Upper lobe of right lung (tissue), 1 donor: ENCODE measurements around the gene PRDM16. TPM values are rescaled to one million over a fixed set of nuclear protein-coding genes. Genes with fewer than 3 reads are reported as not detected.

Source experiments
- ATAC-seq: fragments of 200-7000 bp; cut with Tn5 transposase; one replicate; pipeline ENCODE4 v1.9.1; 2020; ENCODE audit warnings: mild to moderate bottlenecking, moderate library complexity
- DNase-seq: peaks from one replicate; pipeline ENCODE4 v3.0.0-alpha.2; 2020
- H3K27ac ChIP-seq: fragments of 200-600 bp; one replicate; pipeline ENCODE4 v1.8.0; 2022
- H3K27me3 ChIP-seq: fragments of 200-600 bp; one replicate; pipeline ENCODE4 v1.8.0; 2022; ENCODE audit warnings: mild to moderate bottlenecking
- H3K36me3 ChIP-seq: fragments of 200-600 bp; one replicate; pipeline ENCODE4 v1.8.0; 2022
- H3K4me1 ChIP-seq: fragments of 200-600 bp; one replicate; pipeline ENCODE4 v1.8.0; 2022
- H3K4me3 ChIP-seq: fragments of 200-600 bp; one replicate; pipeline ENCODE4 v1.8.0; 2022; ENCODE audit warnings: mild to moderate bottlenecking
- H3K9me3 ChIP-seq: fragments of 200-600 bp; one replicate; pipeline ENCODE4 v1.8.0; 2022
- intact Hi-C: fragments of 100-400 bp; cut with DNase I; formaldehyde crosslinking; loops from one replicate; pipeline ENCODE4 v1.11.0; 2022
- total RNA-seq: library from RNA; stranded (reverse); fragmentation: NEBNext Ultra II Directional; extraction: Animal tissue kit (Norgen Biotek cat#: 25700); gene quantifications from one replicate; pipeline ENCODE4 v1.2.1, GENCODE V29; 2021
- TF ChIP-seq, protein P1 (sequence below): fragments of 200-600 bp; IDR thresholded peaks from one replicate; pipeline ENCODE4 v1.8.0; 2022; ENCODE audit warnings: antibody characterized with exemption
- donor health status: DM: no; HTN: yes; CAD: no; lungs with severe emphysema.

The PRDM16 gene
- total RNA-seq, 1 donor from 2014 or later: 21.0 TPM

DNA sequence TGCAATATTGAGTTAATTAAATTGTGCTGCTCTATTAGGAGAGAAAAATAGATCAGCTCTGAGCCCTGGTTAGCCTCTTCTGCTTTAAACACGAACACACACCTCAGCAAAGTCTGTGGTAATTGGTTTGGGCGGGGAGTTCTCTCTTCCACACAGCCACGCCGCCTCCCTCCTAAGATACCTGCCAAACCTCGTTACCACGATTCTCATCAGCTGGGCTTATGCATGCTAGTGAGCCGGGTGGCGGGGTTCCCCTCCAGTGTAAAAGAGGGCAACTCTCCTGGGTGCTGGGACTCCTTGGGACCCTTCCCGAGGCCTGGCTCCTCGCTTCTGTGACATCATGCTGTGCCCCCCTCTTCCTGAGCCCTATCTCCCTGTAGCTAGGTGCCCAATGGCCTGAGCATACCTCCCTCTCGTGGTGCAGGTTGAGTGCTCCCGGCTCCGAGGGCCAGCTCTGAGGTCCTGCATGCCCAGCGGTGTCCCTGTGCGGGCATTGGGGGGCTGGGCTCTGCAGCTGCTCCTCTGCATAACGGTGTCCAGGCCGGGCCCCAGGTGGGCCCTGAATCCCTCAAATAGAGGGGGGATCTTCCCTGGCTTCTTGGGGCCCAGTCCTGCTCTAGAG, 182.9 kb downstream of the PRDM16 start:
- no peaks in the 10 kb centered on the region for H3K4me1 ChIP-seq
- intact Hi-C loops: no loop called here
- H3K9me3 ChIP-seq: no peaks in the 10 kb centered on the region
- TF ChIP-seq, protein P1, sequence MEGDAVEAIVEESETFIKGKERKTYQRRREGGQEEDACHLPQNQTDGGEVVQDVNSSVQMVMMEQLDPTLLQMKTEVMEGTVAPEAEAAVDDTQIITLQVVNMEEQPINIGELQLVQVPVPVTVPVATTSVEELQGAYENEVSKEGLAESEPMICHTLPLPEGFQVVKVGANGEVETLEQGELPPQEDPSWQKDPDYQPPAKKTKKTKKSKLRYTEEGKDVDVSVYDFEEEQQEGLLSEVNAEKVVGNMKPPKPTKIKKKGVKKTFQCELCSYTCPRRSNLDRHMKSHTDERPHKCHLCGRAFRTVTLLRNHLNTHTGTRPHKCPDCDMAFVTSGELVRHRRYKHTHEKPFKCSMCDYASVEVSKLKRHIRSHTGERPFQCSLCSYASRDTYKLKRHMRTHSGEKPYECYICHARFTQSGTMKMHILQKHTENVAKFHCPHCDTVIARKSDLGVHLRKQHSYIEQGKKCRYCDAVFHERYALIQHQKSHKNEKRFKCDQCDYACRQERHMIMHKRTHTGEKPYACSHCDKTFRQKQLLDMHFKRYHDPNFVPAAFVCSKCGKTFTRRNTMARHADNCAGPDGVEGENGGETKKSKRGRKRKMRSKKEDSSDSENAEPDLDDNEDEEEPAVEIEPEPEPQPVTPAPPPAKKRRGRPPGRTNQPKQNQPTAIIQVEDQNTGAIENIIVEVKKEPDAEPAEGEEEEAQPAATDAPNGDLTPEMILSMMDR: no peak
- H3K27me3 ChIP-seq: peaks cover 14% of the 10 kb centered on the region
- no peak for ATAC-seq
- H3K27ac ChIP-seq: no peak overlapping the region
- H3K4me3 ChIP-seq: no peak overlapping the region
- H3K36me3 ChIP-seq: no peaks in the 10 kb centered on the region
- no peak for DNase-seq

DNA sequence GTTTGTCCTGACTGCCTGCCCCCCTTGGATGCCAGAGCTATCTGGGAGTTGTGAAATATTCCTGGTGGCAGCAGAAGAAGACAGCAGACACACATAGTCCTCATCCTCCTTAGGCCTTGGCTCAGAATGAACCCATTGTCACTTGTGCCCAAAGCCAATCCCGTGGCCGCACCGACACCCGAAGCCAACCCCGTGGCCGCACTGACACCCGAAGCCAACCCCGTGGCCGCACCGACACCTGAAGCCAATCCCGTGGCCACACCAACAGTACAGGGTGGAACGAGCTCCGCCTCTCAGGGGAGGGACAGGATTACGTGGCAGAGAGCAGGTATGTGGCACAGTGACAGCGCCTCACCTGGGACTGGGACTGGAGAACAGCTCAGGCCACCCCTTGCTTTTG, 186.7 kb downstream of the PRDM16 start:
- no peak overlapping the region for H3K4me3 ChIP-seq
- no peaks in the 10 kb centered on the region for H3K4me1 ChIP-seq
- H3K36me3 ChIP-seq: no peaks in the 10 kb centered on the region
- no peaks in the 10 kb centered on the region for H3K27me3 ChIP-seq
- H3K9me3 ChIP-seq: no peaks in the 10 kb centered on the region
- intact Hi-C loops: no loop called here
- TF ChIP-seq, protein P1: no peak
- ATAC-seq (no peak), DNase-seq (no peak)
- no peak overlapping the region for H3K27ac ChIP-seq

DNA sequence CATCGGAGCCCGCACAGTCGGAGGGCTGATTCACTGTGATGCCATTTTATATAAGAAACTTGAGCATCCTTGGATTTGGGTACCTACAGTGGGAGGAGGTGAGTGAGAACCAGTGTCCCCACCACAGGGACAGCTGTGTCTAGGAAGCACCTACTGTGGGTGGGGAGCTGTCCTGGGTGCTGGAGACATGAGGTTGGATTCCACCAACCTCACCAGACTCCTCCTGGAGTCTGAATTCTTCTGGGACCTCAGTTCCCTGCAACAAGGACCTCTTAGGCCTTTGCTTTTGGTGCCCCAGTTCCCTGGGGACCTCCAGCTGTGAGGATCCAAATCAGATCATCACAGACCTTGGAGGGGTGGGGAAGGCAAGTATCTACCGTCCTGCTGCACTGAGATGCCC, 188.8 kb downstream of the PRDM16 start:
- intact Hi-C loops: no loop called here
- DNase-seq (no peak), ATAC-seq (no peak)
- no peak overlapping the region for H3K4me3 ChIP-seq
- H3K27me3 ChIP-seq: no peaks in the 10 kb centered on the region
- H3K4me1 ChIP-seq: no peaks in the 10 kb centered on the region
- H3K9me3 ChIP-seq: no peaks in the 10 kb centered on the region
- H3K36me3 ChIP-seq: no peaks in the 10 kb centered on the region
- H3K27ac ChIP-seq: no peak overlapping the region
- TF ChIP-seq, protein P1: no peak

DNA sequence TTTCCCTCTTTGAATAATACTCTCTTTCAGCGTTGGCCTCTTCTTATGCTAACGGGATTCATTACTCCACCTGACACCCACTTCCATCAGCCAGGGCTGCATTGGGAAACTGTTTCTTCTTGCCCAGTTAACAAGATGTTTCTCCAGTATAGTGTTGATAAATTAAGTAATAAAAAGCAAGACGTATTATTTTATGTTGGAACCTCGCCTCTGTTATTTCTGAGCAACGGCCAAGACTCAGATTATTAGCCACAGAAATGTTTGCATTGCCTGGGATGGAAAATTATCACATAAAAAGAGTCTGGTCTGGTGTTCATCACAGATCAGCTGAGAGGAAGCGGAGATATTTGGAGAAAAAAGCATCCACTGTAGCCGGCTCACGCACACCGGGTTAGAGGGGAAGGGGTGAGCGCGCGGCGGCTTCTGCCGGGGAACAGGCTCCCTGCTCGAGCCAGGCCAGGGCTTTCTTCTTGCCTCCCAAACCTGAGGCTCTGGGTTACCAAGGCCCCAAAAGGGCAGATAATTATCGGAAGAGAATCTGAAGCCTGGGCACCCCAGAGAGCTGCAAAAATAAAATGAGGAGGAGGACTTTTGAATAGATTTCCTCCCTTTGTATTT, 189.5 kb downstream of the PRDM16 start:
- no peak overlapping the region for H3K4me3 ChIP-seq
- H3K4me1 ChIP-seq: no peaks in the 10 kb centered on the region
- no peaks in the 10 kb centered on the region for H3K27me3 ChIP-seq
- ATAC-seq (no peak), DNase-seq (no peak)
- no peak overlapping the region for H3K27ac ChIP-seq
- no peaks in the 10 kb centered on the region for H3K36me3 ChIP-seq
- intact Hi-C loops: no loop called here
- no peaks in the 10 kb centered on the region for H3K9me3 ChIP-seq
- TF ChIP-seq, protein P1: no peak

DNA sequence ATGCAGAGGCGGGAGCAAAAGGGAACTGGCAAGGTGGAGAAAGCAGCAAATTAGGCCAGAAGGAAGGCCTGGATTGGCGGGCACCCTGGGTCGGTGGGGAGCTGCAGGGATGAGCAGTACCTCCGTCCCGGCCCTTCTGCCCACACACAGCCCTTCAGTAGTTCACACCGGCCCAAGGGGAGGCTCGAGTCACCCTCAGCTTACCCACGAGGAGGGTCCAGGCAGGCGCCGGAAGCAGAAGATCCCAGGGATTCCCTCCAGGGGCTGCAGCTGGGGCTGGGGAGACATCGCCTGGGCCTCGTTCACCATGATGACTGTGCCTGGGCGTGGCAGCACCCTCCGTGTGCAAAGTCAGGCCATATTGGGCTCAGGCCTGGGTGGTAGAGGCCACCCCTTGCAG, 190.0 kb downstream of the PRDM16 start:
- TF ChIP-seq, protein P1: no peak
- no peaks in the 10 kb centered on the region for H3K9me3 ChIP-seq
- H3K27me3 ChIP-seq: no peaks in the 10 kb centered on the region
- no peak overlapping the region for H3K4me3 ChIP-seq
- no peak for DNase-seq
- H3K27ac ChIP-seq: no peak overlapping the region
- no peaks in the 10 kb centered on the region for H3K36me3 ChIP-seq
- H3K4me1 ChIP-seq: no peaks in the 10 kb centered on the region
- intact Hi-C loops: no loop called here
- ATAC-seq: no peak
